Activated T-cell treated with anti-CD3 and anti-CD28 coated beads for 1 hour (primary cell): Measurements from ENCODE around the gene ANKRD13B.

ENCODE experiments used
- DNase-seq: peaks from one replicate; pipeline ENCODE4 v3.0.0-alpha.2; 2020; ENCODE audit warnings: low read depth

Gene ANKRD13B

GRCh38 chr17:29568331-29569244 is 24.3 kb upstream of the ANKRD13B start, which contains the start of gene TP53I13:
TP53I13 (plus strand) TSS chr17:29568701; CDS start chr17:29568759, 58 bp downstream.
- DNase-seq, result peak; percentile 91

GRCh38 chr17:29569245-29569950 is 23.5 kb upstream of the ANKRD13B start:
- DNase-seq, result no peak

GRCh38 chr17:29570521-29570920 is 22.4 kb upstream of the ANKRD13B start:
- no peak for DNase-seq

DNA sequence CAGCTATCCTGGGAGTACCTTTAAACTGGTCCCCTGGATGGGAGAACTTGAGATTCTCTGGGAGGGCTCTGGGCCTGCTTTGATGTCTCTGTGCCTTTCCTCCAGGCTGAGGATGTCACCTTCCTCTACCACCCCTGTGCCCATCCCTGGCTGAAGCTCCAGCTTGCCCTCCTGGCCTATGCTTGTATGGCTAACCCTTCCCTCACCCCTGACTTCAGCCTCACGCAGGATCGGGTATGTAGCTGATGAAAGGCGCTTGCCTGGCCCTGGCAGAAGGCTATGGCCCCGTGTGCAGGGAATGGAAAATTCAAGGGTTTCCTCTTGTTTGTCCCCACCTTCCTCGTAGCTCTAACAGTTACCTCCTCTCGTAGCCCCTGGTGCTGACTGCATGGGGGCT is 21.4 kb upstream of the ANKRD13B start:
- no peak for DNase-seq

DNA sequence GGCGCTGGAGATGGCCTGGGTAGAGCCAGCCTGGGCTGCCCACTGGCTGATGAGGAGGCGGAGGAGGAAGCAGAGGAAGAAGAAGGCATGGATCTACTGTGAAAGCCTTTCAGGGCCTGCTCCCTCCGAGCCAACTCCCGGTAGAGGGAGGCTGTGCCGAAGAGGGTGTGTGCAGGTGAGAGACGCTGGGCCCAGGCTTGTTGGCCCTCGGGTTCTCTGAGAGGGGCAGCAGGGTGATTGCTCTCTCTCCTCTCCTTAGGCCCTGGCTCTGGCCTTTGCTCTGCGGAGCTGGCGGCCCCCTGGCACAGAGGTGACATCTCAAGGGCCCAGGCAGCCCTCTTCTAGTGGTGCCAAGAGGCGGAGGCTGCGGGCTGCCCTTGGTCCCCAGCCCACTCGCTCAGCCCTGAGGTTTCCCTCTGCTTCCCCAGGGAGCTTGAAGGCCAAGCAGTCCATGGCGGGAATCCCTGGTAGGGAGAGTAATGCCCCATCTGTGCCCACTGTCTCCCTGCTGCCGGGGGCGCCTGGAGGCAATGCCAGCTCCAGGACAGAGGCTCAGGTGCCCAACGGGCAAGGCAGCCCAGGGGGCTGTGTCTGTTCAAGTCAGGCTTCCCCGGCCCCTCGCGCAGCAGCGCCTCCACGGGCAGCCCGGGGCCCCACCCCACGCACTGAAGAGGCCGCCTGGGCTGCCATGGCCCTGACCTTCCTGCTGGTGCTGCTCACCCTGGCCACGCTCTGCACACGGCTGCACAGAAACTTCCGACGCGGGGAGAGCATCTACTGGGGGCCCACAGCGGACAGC is 20.9 kb upstream of the ANKRD13B start:
- no peak for DNase-seq

DNA sequence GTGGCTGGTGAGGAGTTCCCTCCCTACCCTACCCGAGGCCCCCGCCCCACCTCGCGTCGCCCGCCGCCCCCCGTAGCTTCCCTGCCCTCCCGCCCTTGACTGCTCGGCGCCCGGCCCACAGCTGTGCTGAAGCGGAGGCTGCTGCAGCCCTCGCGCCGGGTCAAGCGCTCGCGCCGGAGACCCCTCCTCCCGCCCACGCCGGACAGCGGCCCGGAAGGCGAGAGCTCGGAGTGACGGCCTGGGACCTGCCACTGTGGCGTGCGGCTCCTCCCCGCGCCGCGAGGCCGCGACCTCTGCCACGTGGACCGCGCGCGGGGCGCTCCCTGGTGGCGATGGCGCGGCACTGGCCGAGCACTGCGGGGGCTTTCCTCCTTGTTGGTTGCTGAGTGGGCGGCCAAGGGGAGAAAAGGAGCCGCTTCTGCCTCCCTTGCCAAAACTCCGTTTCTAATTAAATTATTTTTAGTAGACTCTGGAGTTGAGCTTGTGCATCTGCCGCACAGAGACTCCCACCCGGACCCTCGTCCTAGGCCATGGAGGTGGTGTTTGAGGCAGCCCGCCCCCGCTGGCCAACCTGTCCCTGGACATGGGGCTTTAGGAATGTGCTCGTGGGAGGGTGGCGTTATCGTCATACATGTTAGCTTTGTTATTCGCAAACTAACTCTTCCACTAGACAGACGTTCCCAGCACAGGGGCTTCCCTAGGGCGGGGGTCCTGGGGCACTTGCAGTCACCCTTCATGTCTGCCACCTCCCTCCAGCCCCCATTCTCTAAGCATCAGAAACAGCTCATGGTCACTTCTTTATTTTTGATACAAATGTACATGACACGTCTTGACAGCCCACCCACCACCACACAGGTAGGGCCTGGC is 20.0 kb upstream of the ANKRD13B start:
- DNase-seq, result no peak

GRCh38 chr17:29573558-29573869 is 19.4 kb upstream of the ANKRD13B start:
- no peak for DNase-seq

DNA sequence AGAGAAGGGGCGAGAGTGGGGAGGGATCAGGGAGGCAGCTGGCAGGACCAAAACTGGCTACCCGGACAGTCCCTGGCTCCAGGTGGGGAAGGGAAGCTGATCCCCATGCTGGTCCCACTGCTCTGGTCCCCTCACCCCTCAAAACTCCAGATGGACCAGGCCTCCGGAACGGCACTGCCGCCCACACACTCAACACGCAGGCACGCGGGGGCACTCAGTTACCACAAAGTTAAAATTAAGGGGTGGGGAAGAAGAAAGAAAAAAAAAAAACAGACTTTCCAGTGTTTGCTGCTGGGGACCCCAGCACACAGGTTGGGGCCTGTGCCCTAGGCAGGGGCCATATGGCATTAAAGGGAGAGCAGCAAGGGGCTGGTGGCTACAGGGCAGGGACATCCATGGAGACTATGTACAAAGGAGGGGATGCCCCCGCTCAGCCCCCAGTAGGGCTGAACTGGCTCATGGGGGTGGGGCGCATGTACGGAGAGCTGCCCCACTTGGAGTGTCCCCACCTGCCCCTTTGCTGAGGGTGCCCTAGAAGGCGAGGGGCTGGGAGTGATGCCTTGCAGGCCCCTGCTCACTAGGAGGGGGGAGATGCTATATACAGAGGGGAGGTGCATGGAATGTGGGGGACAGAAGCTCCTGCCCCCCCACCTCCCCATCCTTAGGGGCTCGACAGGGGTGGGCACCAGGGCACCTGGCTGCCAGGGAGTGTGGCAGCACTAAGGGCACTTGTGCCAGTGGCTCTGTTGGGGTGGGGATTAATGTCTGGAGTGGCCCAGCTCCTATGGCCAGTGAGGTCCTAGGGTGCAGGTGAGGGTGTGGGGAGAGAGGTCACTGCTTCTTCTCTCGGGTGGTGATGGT is 18.8 kb upstream of the ANKRD13B start:
- DNase-seq, result no peak

DNA sequence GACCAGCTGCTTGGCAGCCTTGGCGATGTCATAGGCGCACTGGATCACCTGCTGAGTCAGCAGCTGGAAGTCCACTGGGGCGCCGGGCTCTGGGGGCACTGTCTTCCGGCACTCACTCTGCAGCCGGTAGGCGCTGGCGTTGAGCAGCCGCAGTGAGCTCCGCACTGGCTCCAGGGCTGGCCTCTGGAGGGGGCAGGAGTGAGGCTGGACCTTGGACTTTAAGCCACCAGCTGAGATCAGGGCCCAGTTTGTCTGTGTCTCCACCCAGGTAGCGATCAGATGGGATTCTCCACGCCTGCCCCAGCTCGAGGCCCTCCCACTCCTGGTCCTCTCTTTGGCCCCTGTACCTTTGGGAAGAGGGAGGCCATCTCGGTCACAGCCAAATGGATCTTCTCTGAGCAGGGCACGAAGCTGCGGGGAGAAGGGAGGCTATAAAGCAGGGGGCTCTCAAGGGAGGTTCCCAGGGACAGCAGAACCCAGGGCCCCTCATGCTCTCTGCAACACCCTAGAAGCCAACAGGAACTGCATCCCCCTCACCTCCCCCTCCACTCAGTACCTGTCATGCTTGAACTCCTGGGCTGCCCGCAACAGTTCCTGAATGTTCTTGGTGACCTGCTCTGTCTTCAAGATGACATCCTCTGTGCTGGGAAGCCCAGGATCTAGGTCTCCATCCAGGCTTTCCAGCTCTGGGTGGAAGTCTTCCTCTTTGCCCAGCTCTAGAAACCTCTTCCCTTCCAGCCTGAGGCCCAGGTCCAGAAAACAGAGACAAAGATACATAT is 18.0 kb upstream of the ANKRD13B start:
- no peak for DNase-seq

GRCh38 chr17:29575511-29576213 is 17.3 kb upstream of the ANKRD13B start:
- DNase-seq, result no peak

DNA sequence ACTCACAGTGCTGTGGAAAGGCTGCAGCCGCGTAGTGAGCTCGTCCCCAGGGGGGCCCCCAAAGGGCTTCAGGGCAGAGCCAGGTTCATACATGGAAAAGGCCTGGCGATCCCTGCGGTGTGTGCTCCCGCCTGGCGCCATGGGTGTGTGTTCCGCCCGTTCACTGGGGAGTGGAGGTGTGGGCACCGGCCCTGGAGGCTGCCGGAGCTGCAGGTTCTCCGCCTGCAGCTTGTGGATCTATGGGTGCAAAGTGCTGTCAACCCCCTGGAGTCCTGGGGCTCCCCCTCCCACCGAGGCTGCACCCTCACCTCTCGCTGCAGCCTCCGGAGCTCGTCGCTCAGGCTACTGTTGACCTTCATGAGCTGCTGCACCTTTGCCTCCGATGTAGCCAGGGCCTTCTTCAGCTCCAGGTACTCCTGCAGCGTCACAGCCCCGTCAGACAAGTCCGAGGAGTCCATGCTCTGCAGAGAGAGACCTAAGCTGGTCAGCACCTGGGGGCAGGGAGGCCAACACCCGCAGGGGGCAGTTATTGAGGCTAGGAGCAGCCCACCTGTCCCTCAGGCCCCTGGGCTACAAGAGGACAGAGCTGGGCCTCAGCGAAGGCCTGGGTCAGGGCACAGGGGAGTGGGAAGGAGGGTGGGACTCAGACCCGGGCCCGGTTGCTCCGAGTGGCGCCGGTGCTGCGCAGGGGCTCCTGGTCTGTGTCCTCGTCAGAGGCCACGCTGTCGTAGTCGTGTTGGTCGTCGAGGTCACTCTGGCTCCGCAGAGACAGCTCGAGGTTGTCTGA is 16.5 kb upstream of the ANKRD13B start:
- no peak for DNase-seq

- no peak for DNase-seq
Measured at GRCh38 chr17:29577001-29577370, 15.9 kb upstream of the ANKRD13B start.

GRCh38 chr17:29577385-29578211 is 15.3 kb upstream of the ANKRD13B start:
- no peak for DNase-seq

GRCh38 chr17:29578626-29579485 is 14.1 kb upstream of the ANKRD13B start:
- DNase-seq, result no peak

- DNase-seq, result peak; percentile 85
Measured at GRCh38 chr17:29579866-29580771, 12.8 kb upstream of the ANKRD13B start.
